Activated CD8-positive, alpha-beta memory T cell treated with anti-CD3 and anti-CD28 coated beads, Interleukin-2, amount 50 U/mL, for 48 hours (primary cell): Measurements from ENCODE around the gene KRT33B.
"Not testable (repeated sequence)": the region's sequence is repeated elsewhere in the genome, so short reads cannot be mapped to it uniquely, and the experiment has no call there.

Source experiments
- DNase-seq: peaks from one replicate; pipeline ENCODE4 v3.0.0-alpha.2; 2020

The KRT33B gene

GRCh38 chr17:41393294-41393693 is 23.7 kb upstream of the KRT33B start:
- no peak for DNase-seq

DNA sequence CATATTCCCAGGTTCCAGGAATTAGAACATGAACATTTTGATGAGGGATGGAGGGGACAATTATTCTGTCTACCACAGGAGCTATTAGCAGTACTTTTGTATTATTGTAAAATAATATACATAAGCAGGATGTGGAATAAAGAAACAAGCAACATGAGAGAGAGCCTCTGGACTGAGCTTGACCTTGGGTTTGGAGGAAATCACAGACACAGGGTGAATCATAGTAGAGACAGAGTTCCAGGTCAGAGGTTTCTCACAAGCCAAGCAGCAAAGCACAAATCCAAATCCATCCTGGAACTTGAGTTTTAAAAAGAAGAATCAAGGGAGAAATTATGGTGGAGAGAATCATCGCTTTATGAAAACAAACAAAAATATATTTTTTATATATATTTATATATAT is 22.7 kb upstream of the KRT33B start:
- DNase-seq: no peak

- no peak for DNase-seq
Observed at GRCh38 chr17:41391535-41391934, 21.9 kb upstream of the KRT33B start.

- DNase-seq: no peak
Observed at GRCh38 chr17:41390411-41390938, 20.9 kb upstream of the KRT33B start.

GRCh38 chr17:41387670-41388069 is 18.1 kb upstream of the KRT33B start:
- DNase-seq: no peak

DNA sequence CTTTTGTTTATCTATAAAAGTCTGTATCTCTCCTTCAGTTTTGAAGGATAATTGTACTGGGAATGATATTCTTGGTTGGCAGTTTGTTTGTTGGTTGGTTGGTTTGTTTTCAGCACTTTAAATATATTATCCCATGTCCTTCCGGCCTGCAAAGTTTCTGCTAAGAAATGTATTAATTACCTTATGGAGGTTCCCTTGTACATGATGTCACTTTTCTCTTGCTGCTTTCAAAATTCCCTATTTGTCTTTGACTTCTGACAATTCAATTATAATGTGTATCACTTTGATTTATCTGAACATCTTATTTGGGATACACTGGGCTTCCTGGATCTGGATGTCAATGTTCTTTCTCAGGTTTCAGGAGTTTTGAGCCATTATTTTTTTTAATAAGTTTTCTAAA is 16.6 kb upstream of the KRT33B start:
- no peak for DNase-seq

DNA sequence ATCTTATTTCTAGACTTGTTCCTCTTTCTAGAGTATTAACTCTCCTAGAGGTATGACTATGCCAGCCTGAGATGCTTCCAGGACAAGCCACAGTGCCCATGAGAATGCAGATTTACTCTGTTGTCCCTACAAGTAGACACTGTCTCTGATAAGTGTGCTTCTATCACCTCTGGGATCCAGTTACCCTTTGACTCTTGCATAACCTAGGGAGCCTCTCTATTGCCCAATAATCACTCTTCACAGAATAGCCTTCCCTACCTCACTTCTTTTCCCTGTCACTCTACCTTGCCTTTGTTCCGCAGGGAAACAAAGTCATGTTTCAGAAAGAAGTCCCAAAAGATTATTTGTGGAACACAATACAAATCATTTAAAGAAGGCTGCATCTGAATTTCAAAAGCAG is 14.1 kb upstream of the KRT33B start:
- no peak for DNase-seq

DNA sequence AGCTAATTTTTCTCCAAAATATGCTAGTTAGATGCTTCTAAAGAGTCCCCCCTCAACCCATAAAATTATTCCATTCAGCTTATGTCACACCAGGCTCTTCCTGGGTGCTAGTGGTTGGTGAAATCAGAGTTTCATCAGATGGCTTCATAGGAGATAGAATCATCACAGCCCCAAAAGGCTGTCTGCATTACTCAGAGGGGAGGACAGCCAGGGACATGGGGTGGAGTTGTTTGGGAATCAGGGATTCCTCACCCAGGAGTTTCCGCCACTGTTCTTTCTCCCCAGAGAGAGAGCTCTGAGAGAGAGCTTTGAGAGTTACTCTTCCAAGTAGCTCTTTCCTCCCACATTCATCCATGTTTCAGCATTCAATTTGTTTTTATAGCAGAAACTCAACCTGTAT is 12.8 kb upstream of the KRT33B start:
- no peak for DNase-seq

DNA sequence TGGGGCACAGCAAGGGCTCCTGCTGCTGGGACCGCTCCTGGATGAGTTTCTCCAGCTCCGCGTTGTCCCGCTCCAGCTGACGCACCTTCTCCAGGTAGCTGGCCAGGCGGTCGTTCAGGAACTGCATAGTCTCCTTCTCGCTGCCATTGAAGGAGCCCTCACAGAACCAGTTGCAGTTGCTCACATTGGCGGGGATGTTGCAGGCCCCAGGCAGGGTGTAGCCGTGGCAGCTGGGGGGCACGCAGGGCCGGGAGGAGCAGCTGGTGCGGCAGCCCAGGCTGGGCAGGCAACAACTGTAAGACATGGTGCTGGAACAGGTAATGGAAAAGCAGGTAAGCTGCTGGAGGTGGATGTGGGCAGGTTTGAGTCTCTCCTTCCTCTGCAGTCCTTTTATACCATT is 12.3 kb upstream of the KRT33B start, which contains the start of gene KRT34:
TSS of gene KRT34 (minus strand) at position 364 of the 400 bp plus-strand sequence. CDS start at position 304, 60 bp downstream.
- not testable (repeated sequence) for DNase-seq

DNA sequence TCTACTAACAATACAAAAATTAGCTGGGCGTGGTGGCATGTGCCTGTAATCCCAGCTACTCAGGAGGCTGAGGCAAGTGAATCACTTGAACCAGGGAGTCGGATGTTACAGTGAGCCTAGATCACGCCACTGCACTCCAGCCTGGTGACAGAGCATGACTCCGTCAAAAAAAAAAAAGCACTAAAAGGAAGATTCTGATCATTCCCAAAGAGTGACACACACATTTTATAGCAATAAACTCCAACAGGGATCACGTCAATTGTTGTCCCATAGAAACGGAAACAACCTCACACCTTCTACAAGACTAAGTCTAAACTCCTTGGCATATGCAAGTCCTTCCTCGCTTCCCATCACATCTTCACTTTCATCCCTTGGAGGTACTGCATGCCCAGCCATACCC is 10.5 kb upstream of the KRT33B start:
- not testable (repeated sequence) for DNase-seq

- no peak for DNase-seq
Observed at GRCh38 chr17:41377546-41377945, 7.9 kb upstream of the KRT33B start.

- DNase-seq: no peak
Observed at GRCh38 chr17:41369023-41369422, 590 bp downstream of the KRT33B start.

- DNase-seq: no peak
Observed at GRCh38 chr17:41367426-41368075, 2.1 kb downstream of the KRT33B start.

- DNase-seq: no peak
Observed at GRCh38 chr17:41366070-41366469, 3.5 kb downstream of the KRT33B start.

GRCh38 chr17:41363881-41364280 is 5.7 kb downstream of the KRT33B start:
- DNase-seq: no peak

DNA sequence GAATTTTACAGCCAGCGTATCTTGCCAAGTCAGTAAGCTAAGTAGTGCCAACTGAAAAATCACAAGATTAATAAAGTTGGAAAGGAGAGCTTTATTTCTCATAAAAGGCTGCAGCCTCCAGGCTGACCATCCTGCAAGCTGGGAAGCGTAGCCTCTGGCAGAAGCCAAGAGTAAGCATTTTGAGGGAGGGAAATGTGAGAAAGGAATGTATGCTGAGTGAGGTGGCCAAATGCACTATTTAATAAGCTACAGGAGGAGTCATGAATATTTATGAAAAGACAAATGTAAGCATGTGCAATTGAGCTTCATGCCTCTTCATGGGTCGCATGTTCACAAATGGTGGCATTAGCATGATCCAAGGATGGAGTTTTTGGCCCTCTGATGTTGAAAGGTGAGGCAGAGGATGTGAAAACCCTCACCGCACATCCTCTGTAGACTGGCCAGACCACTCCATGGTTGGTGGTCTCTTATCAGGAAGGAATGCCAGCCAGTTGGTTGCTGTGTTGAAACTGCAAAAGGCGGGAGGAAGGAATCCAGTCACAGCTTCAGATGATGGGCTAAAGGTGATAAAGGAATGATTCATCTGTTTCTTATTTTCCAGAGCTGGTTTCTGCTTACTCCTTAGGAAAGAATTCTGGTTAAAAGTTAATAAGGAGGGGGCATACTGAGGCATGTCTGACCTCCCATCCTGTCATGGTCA is 9.2 kb downstream of the KRT33B start:
- DNase-seq: no peak

DNA sequence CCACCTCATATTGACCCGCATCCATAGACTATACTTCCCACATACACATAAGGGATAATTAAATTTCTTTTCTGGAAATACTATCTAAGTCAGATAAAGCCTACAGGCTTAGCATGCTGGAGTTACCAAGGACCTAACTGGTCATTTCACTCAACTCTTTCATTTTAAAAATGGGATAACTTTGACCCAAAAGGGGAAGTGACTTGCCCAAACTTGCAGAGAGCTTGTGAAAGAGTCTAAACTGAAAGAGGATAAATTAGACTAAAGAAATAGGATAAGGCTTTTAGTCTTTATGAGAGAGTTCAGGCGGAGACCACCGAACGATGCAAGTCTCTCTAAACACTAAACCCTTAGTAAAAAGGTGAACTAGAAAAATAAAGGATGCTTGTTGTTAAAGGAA is 15.1 kb downstream of the KRT33B start:
- DNase-seq: no peak

DNA sequence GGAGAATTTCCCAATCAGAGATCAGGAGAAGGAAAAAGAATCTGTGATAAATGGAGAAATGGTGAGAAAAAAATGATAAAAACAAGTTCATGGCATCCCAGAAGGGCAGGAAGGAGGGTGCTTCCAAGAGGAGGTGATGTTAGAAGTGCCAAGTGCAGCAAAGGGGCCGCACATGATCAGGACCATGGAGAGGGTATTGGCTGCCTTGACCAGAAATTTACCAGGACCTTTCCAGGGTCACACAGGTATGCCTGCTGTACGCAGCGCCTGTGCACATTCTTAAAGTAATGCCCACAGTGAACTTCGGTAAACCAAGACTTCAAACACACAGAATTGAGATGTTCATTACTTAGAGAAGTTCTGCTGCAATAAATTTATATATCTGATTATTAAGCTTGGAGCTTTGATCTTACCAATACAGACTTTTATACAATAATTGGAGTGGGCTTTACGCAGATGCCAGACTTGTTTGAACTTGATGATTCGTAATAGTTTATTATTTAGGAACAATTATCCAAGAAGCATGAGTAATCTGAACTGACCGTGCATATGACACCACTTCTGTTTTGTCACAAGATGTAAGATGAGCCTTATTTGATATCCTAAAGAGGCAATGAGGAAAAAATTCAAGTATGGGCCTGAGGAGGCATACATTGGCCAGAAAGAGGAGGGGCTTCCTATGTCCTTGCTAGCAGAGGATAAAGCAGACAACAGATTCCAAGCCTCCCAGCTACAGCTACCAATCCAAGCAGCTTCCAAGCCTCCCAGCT is 16.8 kb downstream of the KRT33B start:
- no peak for DNase-seq

DNA sequence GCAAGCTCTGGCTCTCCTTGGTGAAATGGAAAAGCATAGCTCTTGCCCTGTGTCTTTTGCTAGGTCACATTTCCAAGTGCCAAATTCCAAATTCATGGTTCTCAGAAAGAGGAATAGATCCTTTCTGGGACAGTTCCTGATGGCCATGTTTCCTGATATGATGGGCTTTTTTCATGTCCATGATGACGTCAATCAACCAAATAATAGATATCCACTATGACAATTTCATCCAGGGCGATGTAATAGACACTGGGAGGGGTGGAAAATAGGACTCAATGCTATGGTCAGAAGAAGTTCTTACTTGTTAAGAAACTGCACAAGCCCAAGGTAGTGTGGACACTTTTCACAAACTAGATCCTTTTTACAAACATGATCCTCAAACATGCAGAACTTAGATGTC is 18.4 kb downstream of the KRT33B start:
- DNase-seq: no peak

- DNase-seq: not testable (repeated sequence)
Observed at GRCh38 chr17:41350381-41350878, 19.2 kb downstream of the KRT33B start, which contains the start of gene KRT33A. KRT33A (minus strand) TSS chr17:41350828; CDS start chr17:41350767, 61 bp downstream.

GRCh38 chr17:41347869-41348760 is 21.5 kb downstream of the KRT33B start:
- no peak for DNase-seq

DNA sequence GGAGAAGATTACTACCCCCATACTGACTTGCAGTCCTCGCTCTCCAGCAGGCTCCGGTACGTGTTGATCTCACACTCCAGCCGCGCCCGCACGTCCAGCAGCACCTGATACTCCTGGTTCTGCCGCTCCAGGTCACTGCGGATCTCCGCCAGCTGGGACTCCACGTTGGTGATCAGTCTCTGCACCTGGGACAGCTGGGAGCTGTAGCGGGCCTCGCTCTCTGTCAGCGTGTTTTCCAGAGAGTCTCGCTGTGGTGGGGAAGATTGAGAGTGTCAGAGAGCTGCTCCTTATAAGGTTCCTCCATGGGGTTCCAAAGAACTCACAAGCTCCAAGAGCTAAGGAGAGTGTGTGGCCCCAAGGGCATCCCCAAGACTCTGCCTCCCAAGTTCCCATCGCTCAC is 23.2 kb downstream of the KRT33B start:
- not testable (repeated sequence) for DNase-seq
